Measurements from ENCODE around the gene SHISAL1.

The SHISAL1 gene

DNA sequence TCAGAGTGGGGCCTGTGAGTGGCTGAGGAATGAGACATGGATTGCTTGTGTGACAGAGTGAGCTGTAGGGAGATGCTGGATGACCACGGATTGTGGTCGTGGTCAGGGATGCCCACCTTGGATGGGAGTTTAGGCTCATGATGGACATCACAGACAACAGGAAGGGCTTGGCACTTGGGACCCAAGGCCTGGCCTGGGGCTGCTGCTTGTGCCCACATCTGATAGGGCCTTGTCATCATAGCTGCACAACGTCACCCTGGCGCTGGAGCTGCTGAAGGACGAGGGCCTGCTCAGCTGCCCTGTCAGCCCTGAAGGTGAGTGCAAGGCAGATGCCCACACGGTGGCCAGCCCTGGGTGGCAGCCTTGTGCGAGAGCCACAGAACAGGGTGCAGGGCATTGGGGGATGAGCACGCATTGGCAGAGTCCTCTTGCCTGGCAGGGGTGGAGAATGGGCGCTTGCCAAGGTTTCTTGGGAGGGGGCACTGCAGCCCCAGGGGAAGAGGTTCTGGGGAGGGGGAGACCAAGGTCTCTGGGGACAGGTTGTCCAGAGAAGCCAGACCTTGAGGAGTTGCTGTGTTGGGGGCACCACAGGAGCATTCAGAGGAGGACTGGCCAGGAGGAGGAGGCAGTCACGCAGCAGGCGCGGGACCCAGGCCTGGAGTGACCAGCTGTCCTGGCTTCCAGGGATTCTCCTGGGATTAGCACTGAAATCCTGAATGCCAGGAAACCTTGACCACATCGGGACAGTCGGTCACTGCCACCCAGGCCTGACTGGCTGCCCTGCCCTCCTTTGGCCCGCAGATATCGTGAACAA is 107.0 kb downstream of the SHISAL1 start:
- DNase-seq = no peak

GRCh38 chr22:44204739-44205515 is 107.8 kb downstream of the SHISAL1 start:
- DNase-seq = no peak

DNA sequence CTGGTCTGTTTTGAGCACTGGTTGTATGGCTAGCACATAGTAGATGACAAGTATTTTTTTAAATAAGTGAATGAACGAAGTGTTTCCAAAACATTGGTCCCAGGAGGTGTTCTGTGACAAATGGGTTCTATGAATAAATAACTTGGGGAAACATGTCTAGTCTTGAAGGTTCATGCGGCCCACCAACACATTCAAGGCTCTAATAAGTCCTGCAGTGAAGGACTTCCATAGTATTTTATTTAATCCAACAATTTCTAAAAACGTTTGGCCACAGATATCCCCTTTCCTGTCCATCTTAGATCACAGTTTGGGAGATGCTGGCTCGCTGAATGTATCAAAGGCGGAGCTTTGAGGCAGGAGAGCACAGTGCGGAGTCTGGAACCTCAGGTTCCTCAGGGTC is 109.5 kb downstream of the SHISAL1 start:
- DNase-seq = no peak

DNA sequence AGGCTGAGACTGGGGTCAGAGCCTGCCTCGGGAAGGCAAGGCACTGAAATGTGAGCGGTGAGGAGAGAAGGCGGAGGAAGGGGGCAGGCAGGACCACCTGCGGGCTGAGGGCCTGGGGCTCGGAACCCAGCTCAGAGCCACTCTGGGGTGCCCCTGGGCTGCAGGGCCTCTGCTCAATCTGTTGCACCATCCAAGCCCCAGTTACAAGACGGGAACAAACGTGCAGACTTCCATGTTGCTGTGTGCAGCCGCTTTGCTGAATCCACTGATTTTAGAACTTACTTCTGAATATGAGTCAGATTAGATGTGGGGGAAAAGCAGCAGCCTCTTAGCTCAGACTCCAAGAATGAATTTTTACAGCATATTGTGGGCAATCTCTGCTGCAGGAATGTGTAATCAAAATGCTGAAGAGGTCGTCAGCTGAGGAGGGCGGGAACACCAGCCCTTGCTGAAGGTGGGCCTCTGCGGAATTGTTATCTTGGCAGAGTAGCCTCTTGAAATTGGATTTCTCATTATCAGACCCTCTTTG is 110.4 kb downstream of the SHISAL1 start:
- DNase-seq = no peak

GRCh38 chr22:44201665-44202064 is 111.1 kb downstream of the SHISAL1 start:
- no peak for DNase-seq

- no peak for DNase-seq
Observed at GRCh38 chr22:44200855-44201550, 111.7 kb downstream of the SHISAL1 start.

GRCh38 chr22:44200451-44200850 is 112.3 kb downstream of the SHISAL1 start:
- DNase-seq = no peak

DNA sequence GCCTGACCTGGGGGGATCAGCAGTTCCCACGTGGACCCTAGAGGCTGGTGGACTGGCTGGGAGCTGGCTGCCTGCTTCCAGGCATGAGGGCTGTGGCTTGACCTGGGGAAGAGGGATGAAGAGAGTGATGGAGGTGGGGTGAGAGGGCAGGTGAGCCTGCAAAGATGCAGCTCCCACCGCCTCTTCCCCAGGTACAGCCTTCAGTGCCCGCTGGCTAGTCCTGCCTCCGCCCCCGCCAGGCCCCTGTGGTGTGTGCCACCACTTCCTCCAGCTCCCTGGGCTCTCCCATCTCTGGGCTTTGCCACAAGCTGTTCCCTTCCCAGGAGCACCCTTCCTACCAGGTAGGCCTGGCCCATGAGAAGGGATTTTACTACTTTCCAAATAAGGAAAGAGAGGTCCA is 112.9 kb downstream of the SHISAL1 start:
- DNase-seq = no peak

GRCh38 chr22:44199164-44199563 is 113.6 kb downstream of the SHISAL1 start:
- no peak for DNase-seq

DNA sequence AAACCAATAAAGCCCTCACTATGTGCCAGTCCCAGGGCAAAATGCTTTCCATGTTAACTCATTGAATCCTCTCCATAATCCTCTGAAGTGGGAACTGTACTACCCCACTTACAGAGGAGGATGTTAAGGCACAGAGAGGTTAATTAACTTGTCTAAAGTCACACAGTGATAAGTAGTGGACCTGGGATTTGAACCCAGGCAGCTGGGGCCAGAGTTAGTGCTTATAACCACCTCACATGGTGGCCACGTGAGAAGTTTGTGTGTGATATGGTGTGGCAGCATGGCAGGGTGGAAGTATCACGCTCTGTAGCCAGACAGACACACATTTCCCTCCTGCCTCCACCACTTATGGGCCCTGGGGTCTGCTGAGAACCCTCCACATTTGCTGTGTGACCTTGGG is 115.5 kb downstream of the SHISAL1 start:
- DNase-seq = no peak

- DNase-seq = no peak
Observed at GRCh38 chr22:44196731-44197131, 116.0 kb downstream of the SHISAL1 start.

GRCh38 chr22:44196241-44196640 is 116.5 kb downstream of the SHISAL1 start:
- no peak for DNase-seq

GRCh38 chr22:44195189-44195871 is 117.4 kb downstream of the SHISAL1 start:
- no peak for DNase-seq

- DNase-seq = no peak
Observed at GRCh38 chr22:44194569-44194968, 118.2 kb downstream of the SHISAL1 start.
